GM12878 (cell line): ENCODE measurements around the gene PKD1L1. TPM values are rescaled to one million over a fixed set of nuclear protein-coding genes. Genes with fewer than 3 reads are reported as not detected.

ENCODE experiments used
- ATAC-seq: fragments of 200-7000 bp; cut with Tn5 transposase; 3 replicates; pipeline ENCODE4 v1.9.1; 2020; ENCODE audit warnings: mild to moderate bottlenecking, moderate library complexity
- BruUV-seq: library from RNA; stranded (reverse); fragments of 400-500 nt; replicated peaks from 2 replicates; lab custom pipeline; 2021; lab: Mats Ljungman, UMichigan
- CTCF ChIA-PET: fragments of 300-600 bp; sonication (Branson Sonifier 250); formaldehyde crosslinking; extraction: SDS; loops from one replicate; lab custom pipeline; 2021; ENCODE audit warnings: inconsistent platforms; lab: Yijun Ruan, JAX
- POLR2A ChIA-PET: fragments of 350-600 bp; formaldehyde crosslinking; extraction: SDS; loops from one replicate; lab custom pipeline; 2021; ENCODE audit warnings: inconsistent platforms; lab: Charles Lee
- RAD21 ChIA-PET: fragments of 300-600 bp; sonication (Branson Sonifier 250); formaldehyde crosslinking; loops from one replicate; lab custom pipeline; 2023; ENCODE audit warnings: antibody characterized with exemption; ENCODE audit not compliant: unreplicated experiment; lab: Charles Lee
- SMC1A ChIA-PET: fragments of 300-600 bp; sonication (Branson Sonifier 250); formaldehyde crosslinking; loops from one replicate; lab custom pipeline; 2023; ENCODE audit not compliant: unreplicated experiment, uncharacterized antibody; lab: Charles Lee
- DNase-seq: peaks from one replicate; pipeline ENCODE4 v3.0.0-alpha.2; 2011; ENCODE audit warnings: low read depth, low spot score
- FAIRE-seq: peaks from 3 replicates; lab custom pipeline; 2011; peaks lifted over from hg19 to GRCh38; lab: Jason Lieb, UNC
- H2AFZ ChIP-seq: 2 replicates; pipeline ENCODE4 v1.6.0; 2011; ENCODE audit warnings: low read depth, low read length, control low read depth; ENCODE audit not compliant: control insufficient read depth
- H3K27ac ChIP-seq: 2 replicates; pipeline ENCODE4 v1.5.1; 2011; ENCODE audit warnings: control low read depth; ENCODE audit not compliant: control insufficient read depth, insufficient read depth
- H3K27me3 ChIP-seq, 2 experiments: replicated peaks in 1 of 2; 2 replicates each; pipeline versions ENCODE4 v1.6.0 to v1.6.1; 2011; ENCODE audit warnings: low read length in 1 of 2; ENCODE audit not compliant: control insufficient read depth in 2 of 2, insufficient read depth in 2 of 2
- H3K36me3 ChIP-seq, 2 experiments: 2 replicates each; pipeline ENCODE4 v1.5.1; 2011; ENCODE audit warnings: low read length in 1 of 2; ENCODE audit not compliant: control insufficient read depth in 2 of 2, insufficient read depth in 2 of 2
- H3K4me1 ChIP-seq: 2 replicates; pipeline ENCODE4 v1.6.1; 2011; ENCODE audit warnings: mild to moderate bottlenecking, low read length, moderate library complexity, mixed read lengths; ENCODE audit not compliant: control insufficient read depth, insufficient read depth
- H3K4me2 ChIP-seq: 2 replicates; pipeline ENCODE4 v1.6.0; 2011; ENCODE audit warnings: control low read depth; ENCODE audit not compliant: control insufficient read depth, insufficient read depth
- H3K4me3 ChIP-seq: fragments of 200-600 bp; sonication (generic); 2 replicates; pipeline ENCODE4 v1.5.1; 2016
- H3K79me2 ChIP-seq: 2 replicates; pipeline ENCODE4 v1.6.0; 2011; ENCODE audit warnings: low read length; ENCODE audit not compliant: control insufficient read depth, insufficient read depth
- H3K9ac ChIP-seq: 2 replicates; pipeline ENCODE4 v1.8.0; 2011; ENCODE audit warnings: low read length, control low read depth, mixed read lengths; ENCODE audit not compliant: control insufficient read depth, insufficient read depth
- H3K9me3 ChIP-seq: replicated peaks from 3 replicates; pipeline ENCODE4 v1.5.1; 2011; ENCODE audit warnings: mild to moderate bottlenecking, low read length; ENCODE audit not compliant: control insufficient read depth, insufficient read depth
- H4K20me1 ChIP-seq: 2 replicates; pipeline ENCODE4 v1.6.0; 2011; ENCODE audit not compliant: control insufficient read depth, insufficient read depth
- E2F4 ChIP-seq: IDR thresholded peaks from 2 replicates; pipeline ENCODE4 v1.6.1; 2012; ENCODE audit warnings: low read depth, low read length, improper control_type of control experiment
- MTA3 ChIP-seq: IDR thresholded peaks from 2 replicates; pipeline ENCODE4 v1.6.1; 2012; ENCODE audit warnings: low read length, inconsistent platforms, borderline replicate concordance
- MXI1 ChIP-seq: fragments of 150-350 bp; IDR thresholded peaks from 2 replicates; pipeline ENCODE4 v1.6.1; 2011; ENCODE audit warnings: low read depth, mild to moderate bottlenecking, inconsistent platforms, low read length, improper control_type of control experiment
- NR2C2 ChIP-seq: IDR thresholded peaks from 2 replicates; pipeline ENCODE4 v1.6.1; 2011; ENCODE audit warnings: borderline replicate concordance, low read depth; ENCODE audit not compliant: control insufficient read depth, insufficient read length
- POLR2AphosphoS5 ChIP-seq: IDR thresholded peaks from 2 replicates; pipeline ENCODE4 v1.6.1; 2011; ENCODE audit warnings: mild to moderate bottlenecking, low read length, inconsistent platforms
- RELA ChIP-seq: fragments of 450-650 bp; IDR thresholded peaks from 2 replicates; pipeline ENCODE4 v1.8.0; 2014; ENCODE audit warnings: borderline replicate concordance; ENCODE audit not compliant: partially characterized antibody
- TCF7 ChIP-seq: IDR thresholded peaks from 2 replicates; pipeline ENCODE4 v1.6.1; 2014; ENCODE audit warnings: antibody characterized with exemption, borderline replicate concordance
- ZNF24 ChIP-seq: fragments of 450-650 bp; IDR thresholded peaks from 2 replicates; pipeline ENCODE4 v1.6.1; 2017; ENCODE audit warnings: antibody characterized with exemption, mild to moderate bottlenecking
- WGBS: methylation state at CpG from one replicate; pipeline ENCODE4 v1.1.6; 2016; ENCODE audit warnings: low lambda C conversion rate; ENCODE audit not compliant: insufficient replicate concordance, insufficient coverage; ENCODE audit errors: missing lambda C conversion rate; 5-methylcytosine and 5-hydroxymethylcytosine counted together
- in situ Hi-C: fragments of 300-500 bp; cut with MboI; formaldehyde crosslinking; loops from 9 replicates; pipeline ENCODE4 v1.14.3; 2018; ENCODE audit warnings: mixed read lengths
- intact Hi-C: fragments of 100-400 bp; cut with micrococcal nuclease; formaldehyde crosslinking; loops from one replicate; pipeline ENCODE4 v1.14.2; 2022; ENCODE audit not compliant: unreplicated experiment
- polyA plus RNA-seq, 11 experiments: library from polyadenylated mRNA; depleted of rRNA in 4 of 11; unstranded in 6 of 11; stranded (reverse) in 5 of 11; fragments of >200 nt; fragmentation: Nextera tagmentation in 4 of 11; fragmentation: Illumina TruSeq in 1 of 11; extraction: Ambion mirVana in 4 of 11; extraction: Trizol in 1 of 11; gene quantifications; 1 replicate in 1 of 11; 2 replicates in 10 of 11; pipeline versions ENCODE4 v1.2.1 to v1.2.3, GENCODE V29; 2011 to 2016; ENCODE audit warnings: inconsistent platforms in 2 of 11, missing spikeins in 2 of 11, low read depth in 1 of 11
- total RNA-seq, 4 experiments: library from RNA; depleted of rRNA in 3 of 4; stranded (reverse); fragments of >200 nt in 3 of 4; fragmentation: Illumina TruSeq in 1 of 4; extraction: Trizol in 1 of 4; gene quantifications; 2 replicates each; pipeline versions ENCODE4 v1.2.1 to v1.2.3, GENCODE V29; 2013 to 2021

Gene PKD1L1
- total and polyA plus RNA-seq, 10 of the 15 experiments (the other 5 are each of a cell fraction or from before 2014, with no cell fraction given) = under 0.01 to 0.05 (median 0.02) TPM; not detected in 3

GRCh38 chr7:47804767-47805545 is 143.3 kb downstream of the PKD1L1 start:
- ATAC-seq = no peak
- no peaks in the 10 kb centered on the region for H3K79me2 ChIP-seq
- TF ChIP-seq POLR2AphosphoS5 (no peak), NR2C2 (no peak), E2F4 (no peak), ZNF24 (no peak), MTA3 (no peak)
- TF ChIP-seq, all 136 proteins: peak for 0
- no peaks in the 10 kb centered on the region for H3K9me3 ChIP-seq
- SMC1A ChIA-PET = interaction anchor here (0.9 kb wide), 1 partner anchor 15 kb away, joined by 3 read pairs; no protein-coding TSS in a partner anchor
- no peak overlapping the region for H3K27ac ChIP-seq
- H3K27me3 ChIP-seq = peaks cover 4 to 8% of the 10 kb centered on the region in 2 experiments
- no peak overlapping the region for H2AFZ ChIP-seq
- no TSS peak for BruUV-seq
- no peak overlapping the region for H3K4me2 ChIP-seq
- POLR2A ChIA-PET = no interaction called here
- 19% methylated on average over 6 of the region's 6 CpGs for WGBS
- no peaks in the 10 kb centered on the region for H4K20me1 ChIP-seq
- FAIRE-seq = no peak
- no peak overlapping the region for H3K4me3 ChIP-seq
- intact Hi-C loops = no loop called here
- H3K4me1 ChIP-seq = no peaks in the 10 kb centered on the region
- CTCF ChIA-PET = interaction anchor here (1.2 kb wide), 1 partner anchor 14 kb away, joined by 3 read pairs; no protein-coding TSS in a partner anchor
- H3K9ac ChIP-seq = no peak overlapping the region
- RAD21 ChIA-PET = no interaction called here
- H3K36me3 ChIP-seq = no peaks in the 10 kb centered on the region
- in situ Hi-C loops = no loop called here
- no peak for DNase-seq

GRCh38 chr7:47803846-47804245 is 144.4 kb downstream of the PKD1L1 start:
- Histone ChIP-seq H3K79me2 (no peaks in the 10 kb centered on the region), H3K27me3 (peaks cover 4 to 8% of the 10 kb centered on the region in 2 experiments)
- FAIRE-seq = no peak
- RAD21 ChIA-PET = no interaction called here
- DNase-seq = no peak
- no peak for TF ChIP-seq MXI1
- TF ChIP-seq TCF7 = no peak
- no peak for TF ChIP-seq RELA
- TF ChIP-seq, all 136 proteins: peak for 0
- Histone ChIP-seq H3K4me1 (no peaks in the 10 kb centered on the region), H3K4me3 (no peak overlapping the region), H2AFZ (no peak overlapping the region), H3K36me3 (no peaks in the 10 kb centered on the region), H3K9me3 (no peaks in the 10 kb centered on the region), H4K20me1 (no peaks in the 10 kb centered on the region), H3K9ac (no peak overlapping the region), H3K4me2 (no peak overlapping the region), H3K27ac (no peak overlapping the region)
- WGBS = 31% methylated on average over 4 of the region's 4 CpGs
- ATAC-seq = no peak
- no TSS peak for BruUV-seq
- ChIA-PET CTCF (no interaction called here), POLR2A (no interaction called here), SMC1A (no interaction called here)
- intact Hi-C loops = no loop called here
- in situ Hi-C loops = no loop called here
